ENCODE measurements around the gene KANTR.

KANTR gene

GRCh38 chrX:53093748-53094581 is at the start of gene KANTR:
KANTR (plus strand) TSS chrX:53094142; CDS start chrX:53124273, 30,131 bp downstream.
- DNase-seq: peak; percentile 79

- DNase-seq: no peak
Measured at GRCh38 chrX:53044995-53045394, 48.9 kb upstream of the KANTR start.

GRCh38 chrX:53047228-53047627 is 46.7 kb upstream of the KANTR start:
- no peak for DNase-seq

GRCh38 chrX:53048169-53049126 is 45.5 kb upstream of the KANTR start, which contains the start of gene GPR173:
GPR173 (plus strand) TSS chrX:53048789; CDS start chrX:53076622, 27,833 bp downstream.
- no peak for DNase-seq

- DNase-seq: no peak
Measured at GRCh38 chrX:53049127-53049517, 44.8 kb upstream of the KANTR start.

GRCh38 chrX:53050841-53051240 is 43.1 kb upstream of the KANTR start:
- DNase-seq: no peak

GRCh38 chrX:53055244-53055849 is 38.6 kb upstream of the KANTR start:
- DNase-seq: no peak

- no peak for DNase-seq
Measured at GRCh38 chrX:53056292-53056691, 37.6 kb upstream of the KANTR start.

GRCh38 chrX:53065104-53065503 is 28.8 kb upstream of the KANTR start:
- DNase-seq: no peak

GRCh38 chrX:53071064-53071463 is 22.9 kb upstream of the KANTR start:
- DNase-seq: no peak

GRCh38 chrX:53071604-53072417 is 22.1 kb upstream of the KANTR start:
- no peak for DNase-seq

- peak; percentile 1 for DNase-seq
Measured at GRCh38 chrX:53072418-53073114, 21.4 kb upstream of the KANTR start.

- no peak for DNase-seq
Measured at GRCh38 chrX:53073115-53073586, 20.8 kb upstream of the KANTR start.

- no peak for DNase-seq
Measured at GRCh38 chrX:53075011-53075410, 18.9 kb upstream of the KANTR start.

- DNase-seq: no peak
Measured at GRCh38 chrX:53076671-53077070, 17.3 kb upstream of the KANTR start.

- no peak for DNase-seq
Measured at GRCh38 chrX:53077207-53078197, 16.4 kb upstream of the KANTR start.

- DNase-seq: no peak
Measured at GRCh38 chrX:53078943-53079342, 15.0 kb upstream of the KANTR start.

- no peak for DNase-seq
Measured at GRCh38 chrX:53080628-53081580, 13.0 kb upstream of the KANTR start.
